ENCODE data around the gene CIDEC.

The CIDEC gene

GRCh38 chr3:9879830-9880549, at the start of gene CIDEC:
Gene CIDEC, minus strand, starts transcription at chr3:9880253. Its CDS starts 1,767 bp downstream, at chr3:9878486.
- TF ChIP-seq CTCF (IDR thresholded peaks at IDR 0.05): no peak

GRCh38 chr3:9928158-9928557, 48.1 kb upstream of the CIDEC start:
- TF ChIP-seq CTCF (IDR thresholded peaks at IDR 0.05): no peak

- TF ChIP-seq CTCF (IDR thresholded peaks at IDR 0.05): no peak
Measured at GRCh38 chr3:9918261-9919038, 38.4 kb upstream of the CIDEC start.

GRCh38 chr3:9917820-9918219, 37.8 kb upstream of the CIDEC start:
- no peak for TF ChIP-seq CTCF (IDR thresholded peaks at IDR 0.05)

- TF ChIP-seq CTCF (IDR thresholded peaks at IDR 0.05): no peak
Measured at GRCh38 chr3:9916734-9917680, 37.0 kb upstream of the CIDEC start, which contains the start of gene IL17RC. Gene IL17RC, plus strand, starts transcription at chr3:9917098. Its CDS starts 218 bp downstream, at chr3:9917316.

- no peak for TF ChIP-seq CTCF (IDR thresholded peaks at IDR 0.05)
Measured at GRCh38 chr3:9916346-9916733, 36.3 kb upstream of the CIDEC start.

Data from LNCAP (cell line).